ENCODE measurements around the gene IFT172. TPM values are rescaled to one million over a fixed set of nuclear protein-coding genes. Genes with fewer than 3 reads are reported as not detected.
A peak's percentile ranks its signal among the peaks of the same experiment; 100 is the strongest.

The IFT172 gene
- total RNA-seq, 6 experiments from 2014 or later: 9.8 to 15.2 (median 13.2) TPM

- H3K4me1 Mint-ChIP-seq (ENCODE audit: low read depth): no peaks in the 10 kb centered on the region
- H3K9me3 Mint-ChIP-seq: no peaks in the 10 kb centered on the region
- DNase-seq: no peak
- no peak for TF ChIP-seq CTCF (IDR thresholded peaks at IDR 0.05)
- no peak overlapping the region for H3K4me3 Mint-ChIP-seq
- H3K27me3 Mint-ChIP-seq (ENCODE audit: insufficient read depth): peaks cover 3% of the 10 kb centered on the region
- H3K36me3 Mint-ChIP-seq (ENCODE audit: low read depth): peaks cover 29% of the 10 kb centered on the region
- no peak overlapping the region for H3K27ac Mint-ChIP-seq
Measured at GRCh38 chr2:27442920-27443282, 46.6 kb downstream of the IFT172 start.

- H3K4me1 Mint-ChIP-seq (ENCODE audit: low read depth): no peaks in the 10 kb centered on the region
- no peak within 1 kb of the TSS for H3K4me3 Mint-ChIP-seq
- H3K9me3 Mint-ChIP-seq: no peaks in the 10 kb centered on the region
- H3K27me3 Mint-ChIP-seq (ENCODE audit: insufficient read depth): peaks cover 3% of the 10 kb centered on the region
- H3K27ac Mint-ChIP-seq: no peak within 1 kb of the TSS
- DNase-seq: no peak
- peak; percentile 24; the same call in 1 of the 2 replicates for TF ChIP-seq CTCF (IDR thresholded peaks at IDR 0.05)
- peaks cover 30% of the 10 kb centered on the region for H3K36me3 Mint-ChIP-seq (ENCODE audit: low read depth)
Measured at GRCh38 chr2:27441958-27442919, 47.3 kb downstream of the IFT172 start, which contains the start of gene KRTCAP3. KRTCAP3 (plus strand) TSS chr2:27442381; CDS start chr2:27442413, 32 bp downstream.

- DNase-seq: no peak
- Mint-ChIP-seq H3K27me3 (ENCODE audit: insufficient read depth) (peaks cover 2% of the 10 kb centered on the region), H3K36me3 (ENCODE audit: low read depth) (peaks cover 38% of the 10 kb centered on the region), H3K4me3 (no peak overlapping the region), H3K27ac (no peak overlapping the region), H3K9me3 (no peaks in the 10 kb centered on the region), H3K4me1 (ENCODE audit: low read depth) (no peaks in the 10 kb centered on the region)
- TF ChIP-seq CTCF (IDR thresholded peaks at IDR 0.05): no peak
Measured at GRCh38 chr2:27441226-27441926, 48.2 kb downstream of the IFT172 start.

GRCh38 chr2:27435628-27436027 is 53.9 kb downstream of the IFT172 start:
- Mint-ChIP-seq H3K27me3 (ENCODE audit: insufficient read depth) (no peaks in the 10 kb centered on the region; the same call in 1 of the 2 replicates), H3K27ac (no peak overlapping the region; the same call in 1 of the 2 replicates), H3K4me1 (ENCODE audit: low read depth) (peaks cover 10% of the 10 kb centered on the region), H3K4me3 (no peak overlapping the region), H3K36me3 (ENCODE audit: low read depth) (peaks cover 64% of the 10 kb centered on the region), H3K9me3 (no peaks in the 10 kb centered on the region)
- TF ChIP-seq CTCF (IDR thresholded peaks at IDR 0.05): no peak
- no peak for DNase-seq

GRCh38 chr2:27431395-27431794 is 58.1 kb downstream of the IFT172 start:
- Mint-ChIP-seq H3K27me3 (ENCODE audit: insufficient read depth) (no peaks in the 10 kb centered on the region), H3K4me1 (ENCODE audit: low read depth) (peaks cover 29% of the 10 kb centered on the region), H3K36me3 (ENCODE audit: low read depth) (peaks cover 37% of the 10 kb centered on the region), H3K4me3 (peak overlapping the region; percentile 70), H3K9me3 (no peaks in the 10 kb centered on the region), H3K27ac (peak overlapping the region; percentile 81)
- DNase-seq: peak; percentile 44
- no peak for TF ChIP-seq CTCF (IDR thresholded peaks at IDR 0.05)

Measured in HFFc6 (cell line).